Measurements from ENCODE around the gene RAB30.
A peak's percentile ranks its signal among the peaks of the same experiment; 100 is the strongest.

Gene RAB30

GRCh38 chr11:82937554-82937953, 134.1 kb downstream of the RAB30 start:
- DNase-seq = no peak

GRCh38 chr11:82936261-82936660, 135.4 kb downstream of the RAB30 start:
- DNase-seq = no peak

GRCh38 chr11:82932564-82932963, 139.1 kb downstream of the RAB30 start:
- no peak for DNase-seq

GRCh38 chr11:82930734-82931133, 141.0 kb downstream of the RAB30 start:
- no peak for DNase-seq

- no peak for DNase-seq
Measured at GRCh38 chr11:82930229-82930628, 141.5 kb downstream of the RAB30 start.

GRCh38 chr11:82929121-82929520, 142.6 kb downstream of the RAB30 start:
- no peak for DNase-seq

- peak; percentile 56 to 60 for DNase-seq
Measured at GRCh38 chr11:82927264-82927880, 144.3 kb downstream of the RAB30 start.

GRCh38 chr11:82924522-82925224, 147.0 kb downstream of the RAB30 start:
- DNase-seq = no peak

All from NCI-H2081 (cell line).